Fibroblast of lung (primary cell): ENCODE measurements around the gene MESD. TPM values are rescaled to one million over a fixed set of nuclear protein-coding genes. Genes with fewer than 3 reads are reported as not detected.

ENCODE experiments used
- DNase-seq, 2 donors: peaks; one replicate each; pipeline versions ENCODE4 v3.0.0 to v3.0.0-alpha.2; 2010; ENCODE audit warnings: low read depth in 2 of 2
- H2AFZ ChIP-seq: 2 replicates; pipeline ENCODE4 v1.5.1; 2012; ENCODE audit warnings: low read length, control low read depth, inconsistent platforms
- H3K27ac ChIP-seq: 2 replicates; pipeline ENCODE4 v1.5.1; 2011; ENCODE audit warnings: low read length, control low read depth; ENCODE audit not compliant: insufficient read depth
- H3K27me3 ChIP-seq: 2 replicates; pipeline ENCODE4 v1.5.1; 2011; ENCODE audit warnings: mild to moderate bottlenecking, low read length; ENCODE audit not compliant: control insufficient read depth, insufficient read depth
- H3K36me3 ChIP-seq: 2 replicates; pipeline ENCODE4 v1.5.1; 2011; ENCODE audit warnings: low read length; ENCODE audit not compliant: control insufficient read depth, insufficient read depth
- H3K4me1 ChIP-seq: 2 replicates; pipeline ENCODE4 v1.5.1; 2011; ENCODE audit warnings: low read length; ENCODE audit not compliant: control insufficient read depth, insufficient read depth; ENCODE audit errors: extremely low read depth
- H3K4me2 ChIP-seq: 2 replicates; pipeline ENCODE4 v1.5.1; 2011; ENCODE audit warnings: low read length, control low read depth; ENCODE audit not compliant: insufficient read depth; ENCODE audit errors: extremely low read depth
- H3K4me3 ChIP-seq, 4 experiments: fragments of 200-600 bp in 1 of 4; sonication (generic) in 1 of 4; replicated peaks in 1 of 4; 2 replicates each; pipeline ENCODE4 v1.5.1; 2011 to 2016; ENCODE audit warnings: low read length in 4 of 4, low read depth in 3 of 4, mild to moderate bottlenecking in 3 of 4, control low read depth in 2 of 4, inconsistent platforms in 1 of 4, mixed read lengths in 1 of 4; ENCODE audit not compliant: insufficient read depth in 1 of 4; ENCODE audit errors: control extremely low read depth in 1 of 4
- H3K79me2 ChIP-seq: 2 replicates; pipeline ENCODE4 v1.5.1; 2012; ENCODE audit warnings: mild to moderate bottlenecking, low read length, inconsistent platforms; ENCODE audit not compliant: control insufficient read depth, insufficient read depth
- H3K9ac ChIP-seq: 2 replicates; pipeline ENCODE4 v1.5.1; 2011; ENCODE audit warnings: mild to moderate bottlenecking, low read length, control low read depth; ENCODE audit not compliant: insufficient read depth
- H3K9me3 ChIP-seq: 2 replicates; pipeline ENCODE4 v1.5.1; 2012; ENCODE audit warnings: low read depth, low read length; ENCODE audit not compliant: control insufficient read depth, insufficient read depth
- H4K20me1 ChIP-seq: 2 replicates; pipeline ENCODE4 v1.5.1; 2011; ENCODE audit warnings: low read length; ENCODE audit not compliant: control insufficient read depth, insufficient read depth; ENCODE audit errors: extremely low read depth
- EZH2 ChIP-seq: IDR thresholded peaks from 2 replicates; pipeline ENCODE4 v1.5.1; 2012; ENCODE audit warnings: low read length, control low read depth, mild to moderate bottlenecking; ENCODE audit errors: missing control alignments
- polyA plus RNA-seq, 2 donors: library from polyadenylated mRNA; depleted of rRNA in 1 of 2; stranded (reverse) in 1 of 2; unstranded in 1 of 2; fragments of >200 nt; gene quantifications; 2 replicates each; pipeline ENCODE4 v1.2.1, GENCODE V29; 2011 to 2012; ENCODE audit warnings: missing spikeins in 1 of 2
- total RNA-seq: library from RNA; depleted of rRNA; stranded (reverse); fragments of >200 nt; gene quantifications from 2 replicates; pipeline ENCODE4 v1.2.1, GENCODE V29; 2014
- TF ChIP-seq, protein P1 (sequence below), 2 donors: IDR thresholded peaks in 1 of 2; conservative IDR thresholded peaks in 1 of 2; 1 replicate in 1 of 2; 2 replicates in 1 of 2; pipeline ENCODE4 v1.5.1; 2011 to 2012; ENCODE audit warnings: low read length in 2 of 2, control low read depth in 1 of 2, inconsistent platforms in 1 of 2, low read depth in 1 of 2, mild to moderate bottlenecking in 1 of 2

The MESD gene
- total and polyA plus RNA-seq, 2 donors (not counting 1 experiment from before 2014, with no cell fraction given) = 21.3 to 26.0 TPM

DNA sequence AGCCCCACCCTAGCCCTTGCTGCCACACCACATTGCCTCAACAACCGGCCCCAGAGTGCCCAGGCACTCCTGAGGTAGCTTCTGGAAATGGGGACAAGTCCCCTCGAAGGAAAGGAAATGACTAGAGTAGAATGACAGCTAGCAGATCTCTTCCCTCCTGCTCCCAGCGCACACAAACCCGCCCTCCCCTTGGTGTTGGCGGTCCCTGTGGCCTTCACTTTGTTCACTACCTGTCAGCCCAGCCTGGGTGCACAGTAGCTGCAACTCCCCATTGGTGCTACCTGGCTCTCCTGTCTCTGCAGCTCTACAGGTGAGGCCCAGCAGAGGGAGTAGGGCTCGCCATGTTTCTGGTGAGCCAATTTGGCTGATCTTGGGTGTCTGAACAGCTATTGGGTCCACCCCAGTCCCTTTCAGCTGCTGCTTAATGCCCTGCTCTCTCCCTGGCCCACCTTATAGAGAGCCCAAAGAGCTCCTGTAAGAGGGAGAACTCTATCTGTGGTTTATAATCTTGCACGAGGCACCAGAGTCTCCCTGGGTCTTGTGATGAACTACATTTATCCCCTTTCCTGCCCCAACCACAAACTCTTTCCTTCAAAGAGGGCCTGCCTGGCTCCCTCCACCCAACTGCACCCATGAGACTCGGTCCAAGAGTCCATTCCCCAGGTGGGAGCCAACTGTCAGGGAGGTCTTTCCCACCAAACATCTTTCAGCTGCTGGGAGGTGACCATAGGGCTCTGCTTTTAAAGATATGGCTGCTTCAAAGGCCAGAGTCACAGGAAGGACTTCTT lies 39.1 kb downstream of the MESD start:
- Histone ChIP-seq H3K4me3 (no peak overlapping the region), H4K20me1 (no peaks in the 10 kb centered on the region), H3K9ac (no peak overlapping the region), H2AFZ (no peak overlapping the region), H3K9me3 (no peaks in the 10 kb centered on the region), H3K79me2 (no peaks in the 10 kb centered on the region), H3K36me3 (peaks cover 32% of the 10 kb centered on the region), H3K4me1 (no peaks in the 10 kb centered on the region), H3K27me3 (no peaks in the 10 kb centered on the region), H3K27ac (no peak overlapping the region), H3K4me2 (no peak overlapping the region)
- DNase-seq = no peak
- TF ChIP-seq EZH2 = no peak
- TF ChIP-seq, protein P1, sequence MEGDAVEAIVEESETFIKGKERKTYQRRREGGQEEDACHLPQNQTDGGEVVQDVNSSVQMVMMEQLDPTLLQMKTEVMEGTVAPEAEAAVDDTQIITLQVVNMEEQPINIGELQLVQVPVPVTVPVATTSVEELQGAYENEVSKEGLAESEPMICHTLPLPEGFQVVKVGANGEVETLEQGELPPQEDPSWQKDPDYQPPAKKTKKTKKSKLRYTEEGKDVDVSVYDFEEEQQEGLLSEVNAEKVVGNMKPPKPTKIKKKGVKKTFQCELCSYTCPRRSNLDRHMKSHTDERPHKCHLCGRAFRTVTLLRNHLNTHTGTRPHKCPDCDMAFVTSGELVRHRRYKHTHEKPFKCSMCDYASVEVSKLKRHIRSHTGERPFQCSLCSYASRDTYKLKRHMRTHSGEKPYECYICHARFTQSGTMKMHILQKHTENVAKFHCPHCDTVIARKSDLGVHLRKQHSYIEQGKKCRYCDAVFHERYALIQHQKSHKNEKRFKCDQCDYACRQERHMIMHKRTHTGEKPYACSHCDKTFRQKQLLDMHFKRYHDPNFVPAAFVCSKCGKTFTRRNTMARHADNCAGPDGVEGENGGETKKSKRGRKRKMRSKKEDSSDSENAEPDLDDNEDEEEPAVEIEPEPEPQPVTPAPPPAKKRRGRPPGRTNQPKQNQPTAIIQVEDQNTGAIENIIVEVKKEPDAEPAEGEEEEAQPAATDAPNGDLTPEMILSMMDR (conservative IDR thresholded peaks at IDR 0.05 in 1 of 2, IDR thresholded peaks at IDR 0.05 in 1 of 2; ENCODE audit: low read depth in 1 of 2, low read length in 2 of 2) = no peak

DNA sequence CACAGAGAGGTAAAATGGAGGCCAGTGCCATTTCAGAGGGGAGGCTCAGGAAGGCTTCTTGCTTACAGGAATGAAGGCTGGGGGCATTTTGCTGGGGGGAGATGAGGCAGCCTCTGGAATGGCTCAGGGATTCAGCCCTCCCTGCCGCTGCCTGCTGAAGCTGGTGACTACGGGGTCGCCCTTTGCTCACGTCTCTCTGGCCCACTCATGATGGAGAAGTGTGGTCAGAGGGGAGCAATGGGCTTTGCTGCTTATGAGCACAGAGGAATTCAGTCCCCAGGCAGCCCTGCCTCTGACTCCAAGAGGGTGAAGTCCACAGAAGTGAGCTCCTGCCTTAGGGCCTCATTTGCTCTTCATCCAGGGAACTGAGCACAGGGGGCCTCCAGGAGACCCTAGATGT lies 39.9 kb downstream of the MESD start:
- no peak overlapping the region for H3K27ac ChIP-seq
- no peak overlapping the region for H3K4me3 ChIP-seq
- no peaks in the 10 kb centered on the region for H3K4me1 ChIP-seq
- no peak for DNase-seq
- no peak overlapping the region for H3K4me2 ChIP-seq
- no peaks in the 10 kb centered on the region for H3K79me2 ChIP-seq
- TF ChIP-seq EZH2 = no peak
- TF ChIP-seq, protein P1 (conservative IDR thresholded peaks at IDR 0.05 in 1 of 2, IDR thresholded peaks at IDR 0.05 in 1 of 2; ENCODE audit: low read depth in 1 of 2, low read length in 2 of 2) = no peak
- H2AFZ ChIP-seq = no peak overlapping the region
- no peak overlapping the region for H3K9ac ChIP-seq
- no peaks in the 10 kb centered on the region for H4K20me1 ChIP-seq
- H3K27me3 ChIP-seq = no peaks in the 10 kb centered on the region
- H3K36me3 ChIP-seq = peaks cover 33% of the 10 kb centered on the region
- H3K9me3 ChIP-seq = no peaks in the 10 kb centered on the region

DNA sequence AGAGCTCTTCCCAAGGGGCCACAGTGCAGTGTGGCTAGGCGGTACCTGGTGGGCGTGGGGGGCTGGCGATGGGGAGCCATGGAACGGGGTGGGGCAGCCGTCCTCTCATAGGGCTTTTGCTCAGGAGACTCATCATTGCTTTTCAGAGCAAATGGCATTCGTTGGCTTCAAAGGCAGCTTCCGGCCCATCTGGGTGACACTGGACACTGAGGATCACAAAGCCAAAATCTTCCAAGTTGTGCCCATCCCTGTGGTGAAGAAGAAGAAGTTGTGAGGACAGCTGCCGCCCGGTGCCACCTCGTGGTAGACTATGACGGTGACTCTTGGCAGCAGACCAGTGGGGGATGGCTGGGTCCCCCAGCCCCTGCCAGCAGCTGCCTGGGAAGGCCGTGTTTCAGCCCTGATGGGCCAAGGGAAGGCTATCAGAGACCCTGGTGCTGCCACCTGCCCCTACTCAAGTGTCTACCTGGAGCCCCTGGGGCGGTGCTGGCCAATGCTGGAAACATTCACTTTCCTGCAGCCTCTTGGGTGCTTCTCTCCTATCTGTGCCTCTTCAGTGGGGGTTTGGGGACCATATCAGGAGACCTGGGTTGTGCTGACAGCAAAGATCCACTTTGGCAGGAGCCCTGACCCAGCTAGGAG lies 40.8 kb downstream of the MESD start:
- no peak for DNase-seq
- Histone ChIP-seq H3K27me3 (no peaks in the 10 kb centered on the region), H3K79me2 (no peaks in the 10 kb centered on the region), H3K27ac (no peak overlapping the region), H3K9me3 (no peaks in the 10 kb centered on the region), H4K20me1 (no peaks in the 10 kb centered on the region), H2AFZ (no peak overlapping the region), H3K4me2 (no peak overlapping the region), H3K36me3 (peaks cover 34% of the 10 kb centered on the region), H3K4me1 (no peaks in the 10 kb centered on the region), H3K4me3 (no peak overlapping the region), H3K9ac (no peak overlapping the region)
- TF ChIP-seq, protein P1 (conservative IDR thresholded peaks at IDR 0.05 in 1 of 2, IDR thresholded peaks at IDR 0.05 in 1 of 2; ENCODE audit: low read depth in 1 of 2, low read length in 2 of 2) = no peak
- TF ChIP-seq EZH2 = no peak
